ENCODE measurements around the gene ULK4.
"Not testable (repeated sequence)": the region's sequence is repeated elsewhere in the genome, so short reads cannot be mapped to it uniquely, and the experiment has no call there.

ULK4 gene

DNA sequence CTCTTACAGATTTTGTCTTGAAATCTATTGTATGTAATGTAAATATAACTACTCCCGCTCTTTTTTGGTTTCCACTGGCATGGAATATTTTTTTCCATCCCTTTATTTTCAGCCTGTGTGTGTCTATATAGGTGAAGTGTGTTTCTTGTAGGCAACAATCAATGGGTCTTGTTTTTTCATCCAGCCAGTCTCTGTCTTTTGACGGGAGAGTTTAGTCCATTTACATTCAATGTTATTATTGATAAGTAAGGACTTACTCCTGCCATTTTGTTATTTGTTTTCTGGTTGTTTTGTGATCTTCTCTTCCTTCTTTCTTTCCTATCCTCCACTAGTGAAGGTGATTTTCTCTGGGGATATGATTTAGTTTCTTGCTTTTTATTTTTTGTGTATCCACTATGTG is 101.4 kb downstream of the ULK4 start:
- H3K36me3 Mint-ChIP-seq: peaks cover 40% of the 10 kb centered on the region
- H3K27me3 Mint-ChIP-seq: not testable (repeated sequence)

GRCh38 chr3:41854956-41855355 is 106.9 kb downstream of the ULK4 start:
- Mint-ChIP-seq H3K36me3 (peaks cover 23% of the 10 kb centered on the region), H3K4me3 (no peak overlapping the region), H3K27me3 (no peaks in the 10 kb centered on the region), H3K4me1 (no peaks in the 10 kb centered on the region), H3K27ac (no peak overlapping the region), H3K9me3 (no peaks in the 10 kb centered on the region)
- ATAC-seq: no peak

More for the DNA sequence above, 101.4 kb downstream of the ULK4 start:
- H3K9me3 Mint-ChIP-seq: peaks cover 10% of the 10 kb centered on the region
- H3K4me3 Mint-ChIP-seq, H3K27ac Mint-ChIP-seq, ATAC-seq, H3K4me1 Mint-ChIP-seq: not testable (repeated sequence)

GRCh38 chr3:41853540-41854196 is 108.2 kb downstream of the ULK4 start:
- no peak for ATAC-seq
- Mint-ChIP-seq H3K9me3 (no peaks in the 10 kb centered on the region), H3K27ac (no peak overlapping the region), H3K27me3 (no peaks in the 10 kb centered on the region), H3K4me3 (no peak overlapping the region), H3K4me1 (no peaks in the 10 kb centered on the region), H3K36me3 (peaks cover 16% of the 10 kb centered on the region)

- peaks cover 14% of the 10 kb centered on the region for H3K36me3 Mint-ChIP-seq
- no peaks in the 10 kb centered on the region for H3K27me3 Mint-ChIP-seq
- no peak overlapping the region for H3K4me3 Mint-ChIP-seq
- no peak for ATAC-seq
- no peaks in the 10 kb centered on the region for H3K9me3 Mint-ChIP-seq
- H3K4me1 Mint-ChIP-seq: no peaks in the 10 kb centered on the region
- no peak overlapping the region for H3K27ac Mint-ChIP-seq
Observed at GRCh38 chr3:41848753-41849574, 112.9 kb downstream of the ULK4 start.

- Mint-ChIP-seq H3K4me3 (no peak overlapping the region), H3K4me1 (no peaks in the 10 kb centered on the region), H3K27ac (no peak overlapping the region), H3K36me3 (peaks cover 25% of the 10 kb centered on the region), H3K27me3 (no peaks in the 10 kb centered on the region), H3K9me3 (peaks cover under 1% of the 10 kb centered on the region)
- no peak for ATAC-seq
Observed at GRCh38 chr3:41847679-41848078, 114.2 kb downstream of the ULK4 start.

DNA sequence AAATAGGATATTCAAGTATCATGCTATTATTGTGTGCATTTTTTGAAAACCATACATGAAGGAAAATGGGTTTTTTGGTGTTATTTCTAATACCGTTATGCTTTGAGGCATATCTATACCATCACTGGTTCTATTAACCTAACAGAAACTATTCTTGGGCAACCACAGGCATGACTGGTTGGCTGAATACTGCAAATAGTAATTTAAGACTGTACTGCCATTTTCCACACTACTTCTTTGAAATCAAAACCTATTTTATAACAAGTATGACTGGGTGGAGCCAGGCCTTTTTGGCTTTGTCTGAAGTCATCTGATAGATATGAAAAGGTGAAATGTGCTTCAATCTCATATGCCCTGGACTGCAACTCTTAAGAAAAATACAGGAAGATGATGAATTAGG is 115.1 kb downstream of the ULK4 start:
- H3K4me3 Mint-ChIP-seq: no peak overlapping the region
- H3K9me3 Mint-ChIP-seq: peaks cover 5% of the 10 kb centered on the region
- H3K36me3 Mint-ChIP-seq: peaks cover 26% of the 10 kb centered on the region
- no peaks in the 10 kb centered on the region for H3K27me3 Mint-ChIP-seq
- no peaks in the 10 kb centered on the region for H3K4me1 Mint-ChIP-seq
- ATAC-seq: no peak
- H3K27ac Mint-ChIP-seq: no peak overlapping the region

DNA sequence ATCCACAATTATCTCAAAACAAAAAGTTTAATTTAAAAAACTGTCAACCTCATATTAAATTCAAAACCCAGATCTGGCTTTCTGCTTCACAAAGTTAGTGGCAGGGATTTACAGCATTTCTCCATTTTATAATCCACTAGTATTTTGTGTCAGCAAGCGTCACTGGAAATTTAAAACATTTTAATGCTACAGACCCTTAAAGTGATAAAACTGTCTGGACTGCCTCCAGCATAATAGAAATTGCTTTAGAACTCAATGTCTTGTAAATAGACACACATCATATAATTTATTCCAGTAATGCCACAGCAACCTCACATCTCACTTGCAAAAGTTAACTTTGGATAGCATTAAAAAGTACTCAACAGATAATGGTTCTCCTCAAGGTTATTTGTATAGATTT is 116.1 kb downstream of the ULK4 start:
- Mint-ChIP-seq H3K9me3 (peaks cover 8% of the 10 kb centered on the region), H3K4me1 (no peaks in the 10 kb centered on the region), H3K27me3 (no peaks in the 10 kb centered on the region), H3K27ac (no peak overlapping the region), H3K4me3 (no peak overlapping the region), H3K36me3 (peaks cover 27% of the 10 kb centered on the region)
- ATAC-seq: no peak

- H3K27me3 Mint-ChIP-seq, H3K4me1 Mint-ChIP-seq, H3K9me3 Mint-ChIP-seq, H3K27ac Mint-ChIP-seq, ATAC-seq, H3K4me3 Mint-ChIP-seq: not testable (repeated sequence)
- peaks cover 39% of the 10 kb centered on the region for H3K36me3 Mint-ChIP-seq
Observed at GRCh38 chr3:41844256-41844655, 117.6 kb downstream of the ULK4 start.

- H3K27me3 Mint-ChIP-seq, H3K27ac Mint-ChIP-seq, H3K9me3 Mint-ChIP-seq, ATAC-seq, H3K4me1 Mint-ChIP-seq, H3K4me3 Mint-ChIP-seq: not testable (repeated sequence)
- peaks cover 43% of the 10 kb centered on the region for H3K36me3 Mint-ChIP-seq
Observed at GRCh38 chr3:41840936-41841668, 120.8 kb downstream of the ULK4 start.

DNA sequence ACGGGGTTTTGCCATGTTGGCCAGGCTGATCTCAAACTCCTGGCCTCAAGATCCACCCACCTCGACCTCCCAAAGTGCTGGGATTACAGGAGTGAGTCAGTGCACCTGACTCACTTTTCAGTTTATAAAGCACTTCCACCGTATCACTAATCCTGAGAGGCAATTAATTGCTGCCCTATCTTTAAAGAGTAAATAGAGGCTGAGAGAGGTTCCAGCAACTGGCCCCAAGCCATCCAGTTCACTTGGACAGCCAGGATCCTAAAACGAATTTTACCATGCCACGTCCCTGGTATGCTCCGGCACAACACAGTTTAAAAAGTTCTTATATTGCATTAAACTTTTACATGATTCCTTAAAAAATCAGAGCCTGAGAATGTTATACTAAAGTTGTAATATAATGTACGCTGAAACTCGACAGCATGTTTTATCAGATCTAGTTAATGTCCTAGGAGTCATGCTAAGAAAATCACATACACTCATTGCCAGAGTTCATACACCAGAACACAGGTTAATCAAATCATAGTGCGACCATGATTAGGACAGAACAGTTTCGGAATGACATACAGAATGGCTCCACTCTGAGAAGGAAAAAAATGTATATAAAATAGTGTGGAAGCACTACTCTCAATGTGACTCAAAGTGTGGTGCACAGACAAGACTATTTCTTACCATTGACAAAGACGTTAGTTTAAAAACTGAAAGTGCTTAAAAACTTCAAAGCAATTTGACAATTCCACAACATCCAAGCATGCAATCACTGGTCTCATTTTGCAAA is 125.4 kb downstream of the ULK4 start:
- Mint-ChIP-seq H3K27ac (no peak overlapping the region), H3K4me1 (no peaks in the 10 kb centered on the region), H3K4me3 (no peak overlapping the region), H3K27me3 (no peaks in the 10 kb centered on the region), H3K9me3 (peaks cover 15% of the 10 kb centered on the region), H3K36me3 (peaks cover 60% of the 10 kb centered on the region)
- peak; percentile 53 for ATAC-seq

DNA sequence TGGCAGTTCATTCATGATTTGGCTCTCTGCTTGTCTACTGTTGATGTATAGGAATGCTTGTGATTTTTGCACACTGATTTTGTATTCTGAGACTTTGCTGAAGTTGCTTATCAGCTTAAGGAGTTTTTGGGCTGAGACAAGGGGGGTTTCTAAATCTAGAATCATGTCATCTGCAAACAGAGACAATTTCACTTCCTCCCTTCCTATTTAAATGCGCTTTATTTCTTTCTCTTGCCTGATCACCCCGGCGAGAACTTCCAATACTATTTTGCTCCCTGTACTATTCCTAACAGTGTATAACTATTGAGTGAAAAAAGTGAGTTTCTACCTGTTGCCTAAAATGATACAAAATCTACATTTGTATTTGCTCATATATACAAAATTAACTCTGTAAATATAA is 128.3 kb downstream of the ULK4 start:
- Mint-ChIP-seq H3K9me3 (peaks cover 17% of the 10 kb centered on the region), H3K27ac (no peak overlapping the region), H3K36me3 (peaks cover 59% of the 10 kb centered on the region), H3K4me1 (no peaks in the 10 kb centered on the region), H3K27me3 (no peaks in the 10 kb centered on the region), H3K4me3 (no peak overlapping the region)
- no peak for ATAC-seq

GRCh38 chr3:41819236-41819635 is 142.7 kb downstream of the ULK4 start:
- Mint-ChIP-seq H3K9me3 (no peaks in the 10 kb centered on the region), H3K27me3 (no peaks in the 10 kb centered on the region), H3K36me3 (peaks cover 56% of the 10 kb centered on the region), H3K27ac (no peak overlapping the region), H3K4me1 (no peaks in the 10 kb centered on the region), H3K4me3 (no peak overlapping the region)
- no peak for ATAC-seq

DNA sequence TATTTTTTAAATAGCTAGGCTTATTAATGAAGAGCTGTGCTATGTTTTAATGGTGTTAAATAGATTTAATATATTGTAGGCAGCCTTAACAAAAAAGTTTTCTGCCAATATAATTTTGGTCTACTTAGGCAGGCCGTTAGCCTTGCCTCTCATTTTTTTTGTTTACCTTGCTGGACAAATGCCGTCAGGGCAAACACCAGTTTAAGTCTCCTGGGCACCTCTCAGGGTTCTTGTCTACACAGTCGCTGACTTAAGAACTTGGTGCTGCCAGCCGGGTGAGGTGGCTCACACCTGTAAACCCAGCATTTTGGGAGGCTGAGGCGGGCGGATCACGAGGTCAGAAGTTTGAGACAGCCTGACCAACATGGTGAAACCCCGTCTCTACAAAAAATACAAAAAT is 153.3 kb downstream of the ULK4 start:
- no peak overlapping the region for H3K4me3 Mint-ChIP-seq
- no peak for ATAC-seq
- H3K36me3 Mint-ChIP-seq: peaks cover 19% of the 10 kb centered on the region
- no peaks in the 10 kb centered on the region for H3K4me1 Mint-ChIP-seq
- H3K9me3 Mint-ChIP-seq: no peaks in the 10 kb centered on the region
- no peak overlapping the region for H3K27ac Mint-ChIP-seq
- no peaks in the 10 kb centered on the region for H3K27me3 Mint-ChIP-seq

GRCh38 chr3:41808152-41808551 is 153.8 kb downstream of the ULK4 start:
- Mint-ChIP-seq H3K4me1 (no peaks in the 10 kb centered on the region), H3K36me3 (peaks cover 19% of the 10 kb centered on the region), H3K4me3 (no peak overlapping the region), H3K27ac (no peak overlapping the region), H3K9me3 (no peaks in the 10 kb centered on the region), H3K27me3 (no peaks in the 10 kb centered on the region)
- ATAC-seq: no peak

All from stimulated activated memory B cell treated with anti-CD40 and anti-IgM and Interleukin-4, amounts not matched to agents 10 μg/mL and 1 μg/mL and 100 μg/mL, for 72 hours (primary cell).